Occipital lobe (tissue), 2 donors: ENCODE data around the gene TLK1. TPM values are rescaled to one million over a fixed set of nuclear protein-coding genes. Genes with fewer than 3 reads are reported as not detected.
"Not testable (repeated sequence)": the region's sequence is repeated elsewhere in the genome, so short reads cannot be mapped to it uniquely, and the experiment has no call there.

Source experiments
- DNase-seq: peaks from one replicate; lab custom pipeline; 2025; lab: John Stamatoyannopoulos, UW
- total RNA-seq: library from RNA; depleted of rRNA; stranded (reverse); fragments of >200 nt; gene quantifications from one replicate; pipeline ENCODE4 v1.2.3, GENCODE V29; 2014

TLK1 gene
- total RNA-seq, 1 donor from 2014 or later, result 30.1 TPM

DNA sequence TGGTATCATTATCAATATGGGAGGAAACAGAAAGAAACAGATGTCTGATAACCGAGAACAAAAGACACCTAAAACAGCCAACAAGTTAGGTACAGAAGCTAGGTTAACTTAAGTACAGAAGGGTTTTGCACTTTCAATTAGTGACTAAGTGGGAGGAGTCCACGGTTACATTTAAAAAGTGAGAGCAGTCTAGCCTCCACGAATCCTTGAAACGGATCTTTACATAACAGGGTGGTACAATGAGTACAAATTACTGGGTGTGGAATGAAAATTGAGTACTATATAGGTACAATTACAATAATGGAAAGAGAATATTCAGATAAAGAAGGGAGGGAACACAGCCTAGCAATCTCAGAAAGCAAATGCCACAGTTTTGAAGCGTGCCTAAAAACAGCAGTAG, 76.6 kb downstream of the TLK1 start:
- no peak for DNase-seq

- no peak for DNase-seq
Observed at GRCh38 chr2:171083451-171083850, 77.2 kb downstream of the TLK1 start.

- no peak for DNase-seq
Observed at GRCh38 chr2:171081649-171082111, 79.0 kb downstream of the TLK1 start.

- DNase-seq, result no peak
Observed at GRCh38 chr2:171080607-171081006, 80.1 kb downstream of the TLK1 start.

DNA sequence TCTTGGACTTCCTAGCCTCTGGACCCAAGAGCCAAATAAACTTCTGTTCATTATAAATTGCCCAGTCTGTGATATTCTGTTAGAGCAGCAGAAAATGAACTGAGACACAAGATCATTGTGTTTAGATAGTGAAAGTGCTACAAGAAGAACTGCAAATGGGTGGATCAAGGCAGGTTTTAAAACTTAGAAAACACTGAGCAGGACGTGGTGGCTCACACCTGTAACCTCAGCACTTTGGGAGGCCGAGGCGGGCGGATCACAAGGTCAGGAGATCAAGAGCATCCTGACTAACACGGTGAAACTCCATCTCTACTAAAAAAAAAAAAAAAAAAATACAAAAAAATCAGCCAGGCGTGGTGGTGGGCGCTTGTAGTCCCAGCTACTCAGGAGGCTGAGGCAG, 84.3 kb downstream of the TLK1 start:
- DNase-seq, result not testable (repeated sequence)

GRCh38 chr2:171072164-171072563, 88.5 kb downstream of the TLK1 start:
- DNase-seq, result no peak

GRCh38 chr2:171069286-171069956, 91.3 kb downstream of the TLK1 start:
- DNase-seq, result no peak

DNA sequence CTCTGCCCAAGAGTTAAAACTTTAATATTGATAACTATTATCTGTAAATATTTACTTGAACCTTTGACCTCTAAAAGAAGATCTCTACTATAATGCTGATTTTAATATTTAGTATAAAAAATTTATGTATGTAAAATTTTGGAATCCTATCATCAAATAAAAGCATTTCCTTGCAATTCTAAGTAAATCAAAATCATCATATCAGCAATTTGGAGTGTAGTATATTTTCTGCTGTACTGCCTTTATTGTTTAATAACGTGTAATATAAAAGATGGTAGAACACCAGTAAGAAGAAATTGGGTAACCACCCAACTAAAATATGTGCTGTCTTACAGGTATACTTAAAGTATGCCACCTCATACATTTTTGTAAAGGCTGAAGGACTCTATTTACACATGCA, 94.6 kb downstream of the TLK1 start:
- no peak for DNase-seq

GRCh38 chr2:171057575-171057974, 103.1 kb downstream of the TLK1 start:
- DNase-seq, result no peak

DNA sequence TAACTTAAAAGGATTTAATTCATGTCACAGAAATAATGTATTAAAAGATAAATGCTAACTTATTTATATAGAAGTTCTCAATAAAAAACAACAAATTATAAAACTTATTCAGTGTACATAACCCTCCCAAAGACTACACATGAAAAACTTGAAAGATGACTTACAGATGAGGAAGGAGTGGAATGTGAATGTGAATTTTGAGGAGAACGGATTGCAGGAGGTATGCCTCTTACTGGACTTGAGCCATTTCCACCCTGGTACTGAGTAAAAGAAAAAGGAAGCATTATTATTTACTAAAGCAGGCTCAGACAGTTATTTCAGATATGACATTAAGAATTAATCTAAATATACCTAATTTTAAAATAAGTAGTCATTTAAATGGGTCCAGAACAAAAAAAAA, 104.4 kb downstream of the TLK1 start:
- DNase-seq, result no peak

DNA sequence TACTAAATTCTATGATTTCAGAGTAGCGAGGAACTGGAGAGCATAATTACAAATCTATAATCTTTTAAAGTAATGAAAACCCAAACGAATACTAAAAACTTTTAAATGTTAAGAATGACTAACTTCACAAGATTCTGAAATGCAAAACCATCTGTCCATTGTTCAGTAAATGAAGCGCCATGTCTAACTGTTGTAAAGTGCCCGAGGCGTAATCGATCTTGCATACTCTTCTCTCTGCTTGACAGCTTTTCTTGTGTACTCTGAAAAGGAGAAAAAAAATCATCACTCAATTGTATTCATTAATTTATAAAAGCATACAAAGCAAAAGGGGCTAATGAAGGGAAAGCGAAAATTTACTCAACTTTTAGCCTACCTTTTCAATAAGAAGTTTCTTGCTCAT, 111.0 kb downstream of the TLK1 start:
- DNase-seq, result no peak

DNA sequence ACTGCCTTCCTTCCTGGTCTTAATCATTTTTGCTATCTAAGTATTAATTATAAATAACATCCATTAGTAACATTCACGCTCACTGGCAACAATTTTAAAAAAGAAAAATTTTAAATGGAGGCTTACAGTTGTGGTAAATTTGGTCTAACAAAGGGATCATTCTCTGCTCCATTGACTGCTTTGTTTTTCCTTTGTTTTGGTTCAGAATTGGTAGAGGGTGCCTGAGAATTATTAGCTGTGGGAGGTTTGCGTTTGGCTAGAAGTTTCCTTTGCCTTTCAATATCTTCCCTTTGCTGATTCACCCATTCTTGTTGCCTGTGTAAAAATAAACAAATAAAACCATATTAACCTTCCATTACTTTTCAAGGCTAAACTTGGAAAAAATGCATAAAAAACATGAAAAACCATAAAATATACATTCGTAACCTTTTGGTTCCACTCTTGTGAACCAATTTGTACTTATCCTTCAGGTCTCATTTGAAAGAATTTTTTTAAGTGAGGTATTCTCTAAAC, 114.6 kb downstream of the TLK1 start:
- DNase-seq, result no peak

DNA sequence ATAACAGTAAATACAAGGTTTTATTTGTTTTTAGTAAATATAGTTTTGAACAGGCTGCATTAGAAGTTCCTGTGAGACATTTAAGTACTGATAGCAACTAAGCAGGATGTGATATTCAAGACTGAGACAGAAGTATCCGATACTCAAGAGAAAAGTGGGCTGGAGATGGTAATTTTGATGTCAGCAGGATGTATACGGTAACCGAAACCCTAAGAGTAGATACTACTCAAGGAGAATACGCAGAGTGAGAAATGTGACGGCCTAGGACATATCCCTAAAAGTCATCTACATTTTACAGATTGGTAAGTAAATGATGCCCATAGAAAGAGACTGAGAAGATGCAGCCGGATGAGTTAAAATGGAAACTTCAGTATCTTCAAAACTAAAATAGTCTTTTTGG, 116.3 kb downstream of the TLK1 start:
- no peak for DNase-seq

- no peak for DNase-seq
Observed at GRCh38 chr2:171042253-171042969, 118.3 kb downstream of the TLK1 start.

DNA sequence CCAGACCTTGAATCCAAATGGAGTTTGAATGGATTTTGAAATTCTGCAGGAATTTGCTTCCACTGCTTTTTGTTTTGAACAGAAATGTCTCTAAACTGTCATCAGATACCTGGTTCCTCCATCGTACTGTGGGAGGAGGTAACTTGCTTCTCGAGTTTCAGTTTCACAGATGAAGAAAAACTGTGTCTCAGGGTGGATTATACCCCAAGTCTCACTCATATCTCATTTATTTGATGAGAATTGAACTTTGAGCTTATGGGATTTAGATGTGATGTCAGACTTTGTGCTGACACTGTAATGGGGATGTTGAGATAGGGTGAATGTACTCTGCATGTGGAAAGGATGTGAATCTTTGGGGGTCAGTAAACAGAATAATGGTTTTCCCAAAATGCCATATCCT, 124.2 kb downstream of the TLK1 start:
- DNase-seq, result no peak

GRCh38 chr2:171034315-171034714, 126.4 kb downstream of the TLK1 start:
- DNase-seq, result no peak

GRCh38 chr2:171025214-171025613, 135.5 kb downstream of the TLK1 start:
- DNase-seq, result no peak

DNA sequence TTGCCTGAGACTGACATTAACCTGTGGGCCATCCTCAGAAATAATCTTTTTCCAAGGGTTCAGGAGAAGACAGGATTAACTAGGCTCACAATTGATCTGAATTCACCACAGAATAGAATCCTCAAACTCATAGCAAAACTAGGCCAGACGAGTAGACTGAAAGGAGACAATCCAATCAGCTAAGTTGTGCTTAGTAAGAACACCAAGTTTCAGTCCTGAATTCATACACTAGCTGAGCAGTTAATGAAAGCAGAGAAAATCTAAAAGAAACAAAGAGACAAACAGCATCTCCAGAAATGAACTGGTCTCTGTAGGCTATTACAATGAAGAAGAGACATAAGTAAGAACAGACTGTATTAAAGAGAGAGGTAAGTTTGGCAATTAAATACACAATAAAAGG, 142.2 kb downstream of the TLK1 start:
- no peak for DNase-seq

GRCh38 chr2:171016125-171016524, 144.6 kb downstream of the TLK1 start:
- no peak for DNase-seq

DNA sequence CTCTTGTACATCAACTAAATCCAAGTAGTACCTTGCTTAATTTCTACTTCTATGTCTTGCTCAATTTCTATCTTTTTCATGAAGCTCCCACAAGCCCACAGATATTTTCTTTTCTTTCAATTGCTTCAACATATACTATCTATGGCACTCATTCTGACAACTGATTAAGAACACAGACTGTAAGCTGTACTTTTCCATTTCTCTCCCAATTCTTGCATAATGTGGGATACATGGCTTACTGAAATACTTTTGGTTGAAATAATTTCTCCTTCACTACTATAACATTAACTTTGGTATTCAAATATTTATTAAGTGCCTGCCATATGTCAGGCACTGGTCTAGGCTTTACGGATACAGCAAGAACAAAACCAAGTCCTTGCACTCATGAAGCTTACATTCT, 146.8 kb downstream of the TLK1 start:
- DNase-seq, result no peak

GRCh38 chr2:171009386-171009785, 151.3 kb downstream of the TLK1 start:
- DNase-seq, result no peak

DNA sequence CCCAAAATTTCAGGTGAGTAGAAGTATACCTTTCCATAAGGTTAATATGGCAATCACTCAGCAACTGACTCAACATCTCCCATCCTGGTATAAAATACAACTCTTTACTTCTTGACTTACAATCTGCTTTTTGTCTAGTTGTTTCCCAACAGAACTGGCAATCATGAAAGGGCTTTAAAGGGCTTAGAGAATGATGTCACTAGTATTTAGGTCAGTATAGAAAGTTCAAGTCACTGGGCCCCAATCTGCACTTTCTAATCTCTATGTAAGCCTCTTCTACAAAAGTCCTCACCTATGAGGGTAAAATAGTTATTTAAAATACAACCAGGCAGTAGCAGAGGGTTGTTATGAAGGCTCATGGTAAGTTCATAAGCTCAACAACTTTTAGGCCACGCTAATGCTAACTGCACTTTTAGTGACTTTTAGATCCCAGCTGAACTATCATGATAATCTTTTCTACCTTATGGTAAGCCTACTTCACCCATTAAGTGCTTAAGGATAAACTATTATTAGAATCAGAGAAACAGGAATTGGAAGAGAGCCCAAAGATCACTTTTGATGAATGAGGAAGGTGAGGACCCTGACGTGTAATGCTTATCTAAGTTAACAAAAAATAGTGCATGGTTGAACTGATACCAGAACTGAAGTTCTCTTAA, 152.0 kb downstream of the TLK1 start:
- no peak for DNase-seq
